ENCODE results near the gene CSNK1A1. TPM values are rescaled to one million over a fixed set of nuclear protein-coding genes. Genes with fewer than 3 reads are reported as not detected.

Gene CSNK1A1
- total RNA-seq, 1 experiment from 2014 or later, result 263 TPM

GRCh38 chr5:149528281-149529060, 22.8 kb downstream of the CSNK1A1 start:
- no peak overlapping the region for H3K4me3 ChIP-seq (replicated peaks in 1 of 2; ENCODE audit: low read depth in 1 of 2, low read length in 2 of 2)
- H3K9ac ChIP-seq (ENCODE audit: low read length), result no peak overlapping the region
- H3K36me3 ChIP-seq (ENCODE audit: control insufficient read depth in 1 of 2, insufficient read depth in 2 of 2, low read length in 2 of 2), result peaks cover 3 to 6% of the 10 kb centered on the region in 2 experiments; a peak in 1 of 4 replicates
- BruUV-seq (replicated peaks), result no TSS peak
- H3K4me1 ChIP-seq (ENCODE audit: control insufficient read depth in 1 of 2, insufficient read depth in 2 of 2, low read length in 2 of 2), result peaks cover 6 to 40% of the 10 kb centered on the region in 2 experiments
- no peak for DNase-seq (ENCODE audit: low read depth, low spot score)
- peaks cover 100% of the 10 kb centered on the region for H3K79me2 ChIP-seq (ENCODE audit: insufficient read depth, low read length)
- no peaks in the 10 kb centered on the region for H3K9me3 ChIP-seq (ENCODE audit: control insufficient read depth in 1 of 2, insufficient read depth in 1 of 2, low read depth in 1 of 2, low read length in 2 of 2)
- no peak for ATAC-seq
- no peak overlapping the region for H3K27ac ChIP-seq (ENCODE audit: low read depth, low read length)
- intact Hi-C loops (cut with micrococcal nuclease), result no loop called here
- ChIA-PET POLR2A (no interaction called here), RAD21 (ENCODE audit: low non-redundant PET in 1 of 2, low total read pairs in 2 of 2, uncharacterized antibody in 2 of 2, unreplicated experiment in 2 of 2) (no interaction called here), CTCF (no interaction called here)
- H3K9me2 ChIP-seq (ENCODE audit: insufficient read depth), result no peaks in the 10 kb centered on the region
- no peaks in the 10 kb centered on the region for H3K27me3 ChIP-seq (ENCODE audit: insufficient read depth, low read length)
- no peak overlapping the region for H2AFZ ChIP-seq (ENCODE audit: low read depth, low read length, poor library complexity, severe bottlenecking)
- no peak overlapping the region for H3K4me2 ChIP-seq (ENCODE audit: low read length)
- TF ChIP-seq MAX (IDR thresholded peaks at IDR 0.05), result no peak
- TF ChIP-seq REST (IDR thresholded peaks at IDR 0.05; ENCODE audit: low read depth), result no peak
- TF ChIP-seq EGR1 (IDR thresholded peaks at IDR 0.05; ENCODE audit: low read depth), result no peak
- no peak for TF ChIP-seq ATF3 (IDR thresholded peaks at IDR 0.05)
- no peak for TF ChIP-seq CEBPB (IDR thresholded peaks at IDR 0.05; ENCODE audit: low read depth)
- TF ChIP-seq POLR2A (IDR thresholded peaks at IDR 0.05; ENCODE audit: borderline replicate concordance, extremely low read depth, insufficient read depth, insufficient read length), result no peak
- TF ChIP-seq CBX3 (IDR thresholded peaks at IDR 0.05; ENCODE audit: low read depth), result no peak
- no peak for TF ChIP-seq EZH2phosphoT487 (IDR thresholded peaks at IDR 0.05; ENCODE audit: borderline replicate concordance)
- TF ChIP-seq EZH2 (IDR thresholded peaks at IDR 0.05), result no peak
- TF ChIP-seq ZBTB33 (IDR thresholded peaks at IDR 0.05; ENCODE audit: extremely low read depth, insufficient replicate concordance, low read length), result no peak
- TF ChIP-seq JUND (IDR thresholded peaks at IDR 0.05), result no peak
- no peak for TF ChIP-seq SIN3A (IDR thresholded peaks at IDR 0.05; ENCODE audit: low read depth)
- no peak for TF ChIP-seq YY1 (IDR thresholded peaks at IDR 0.05; ENCODE audit: extremely low read depth, insufficient replicate concordance, low read depth, low read length)
- TF ChIP-seq TCF7L2 (IDR thresholded peaks at IDR 0.05; ENCODE audit: borderline replicate concordance, extremely low read depth, insufficient read depth, insufficient read length), result no peak
- no peak for TF ChIP-seq FOSL1 (IDR thresholded peaks at IDR 0.05; ENCODE audit: low read depth)
- TF ChIP-seq RAD21 (IDR thresholded peaks at IDR 0.05; ENCODE audit: low read depth), result no peak
- TF ChIP-seq ZNF274 (IDR thresholded peaks at IDR 0.05; ENCODE audit: low read depth, low read length), result no peak
- no peak for TF ChIP-seq ZFX (IDR thresholded peaks at IDR 0.05)
- no peak for TF ChIP-seq POLR2AphosphoS5 (IDR thresholded peaks at IDR 0.05; ENCODE audit: low read depth, low read length)
- no peak for TF ChIP-seq SRF (IDR thresholded peaks at IDR 0.05; ENCODE audit: low read depth)
- H4K20me1 ChIP-seq (ENCODE audit: insufficient read depth), result peaks cover 74% of the 10 kb centered on the region
